GM04503 (cell line): Measurements from ENCODE around the gene CEP162.
"Not testable (repeated sequence)": the region's sequence is repeated elsewhere in the genome, so short reads cannot be mapped to it uniquely, and the experiment has no call there.

Source experiments
- DNase-seq: peaks from one replicate; pipeline ENCODE4 v3.0.0-alpha.2; 2012; ENCODE audit warnings: low read depth

Gene CEP162

GRCh38 chr6:84086056-84086455 lies 141.4 kb downstream of the CEP162 start:
- no peak for DNase-seq

- DNase-seq, result not testable (repeated sequence)
These were observed 142.7 kb downstream of the CEP162 start for GRCh38 chr6:84084705-84085104.

- no peak for DNase-seq
These were observed 144.7 kb downstream of the CEP162 start for GRCh38 chr6:84082689-84083265.

- no peak for DNase-seq
These were observed 146.2 kb downstream of the CEP162 start for GRCh38 chr6:84081222-84081621.

GRCh38 chr6:84078335-84078734 lies 149.1 kb downstream of the CEP162 start:
- DNase-seq, result no peak

GRCh38 chr6:84077645-84078044 lies 149.8 kb downstream of the CEP162 start:
- no peak for DNase-seq

GRCh38 chr6:84074988-84075781 lies 152.3 kb downstream of the CEP162 start:
- no peak for DNase-seq
